NCI-H2107 (cell line): Measurements from ENCODE around the gene ZBP1.

Experiments used
- DNase-seq: peaks from one replicate; lab custom pipeline; 2025; lab: John Stamatoyannopoulos, UW

ZBP1 gene

GRCh38 chr20:57556980-57557274 is 63.3 kb downstream of the ZBP1 start:
- no peak for DNase-seq

DNA sequence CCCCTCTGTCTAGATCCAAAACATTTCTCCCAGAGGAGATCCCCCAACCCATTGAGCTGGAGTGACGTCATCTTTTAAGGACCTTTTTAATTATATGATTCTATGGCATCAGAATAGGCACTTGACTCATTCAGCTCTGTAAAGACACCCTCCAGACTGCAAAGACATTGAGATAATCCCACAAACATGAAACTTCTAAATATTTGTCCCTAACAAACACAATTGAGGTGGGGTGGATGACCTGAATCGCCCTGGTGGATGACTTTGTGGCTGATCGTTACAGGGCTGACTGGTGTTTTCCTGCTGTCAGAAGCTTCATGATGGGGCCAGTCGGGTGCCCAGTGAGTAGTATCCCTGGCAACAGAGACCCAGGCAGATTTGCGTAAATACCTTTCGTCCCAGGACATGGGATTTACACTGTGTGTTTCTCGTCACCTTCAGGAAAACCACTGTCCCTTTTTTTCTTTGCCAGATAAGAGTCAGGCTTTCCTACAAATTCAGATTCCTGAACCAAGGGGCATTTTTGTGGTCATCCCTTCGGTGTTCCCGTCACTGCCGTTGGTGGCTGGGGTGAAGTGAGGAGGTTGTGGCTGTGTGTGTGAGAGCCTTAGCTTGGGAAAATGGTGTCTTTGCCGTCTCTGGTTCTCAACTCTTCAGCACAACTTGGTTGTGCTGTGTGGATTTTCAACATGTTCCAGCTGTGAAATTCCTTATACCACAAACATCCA is 64.6 kb downstream of the ZBP1 start:
- no peak for DNase-seq
